Fibroblast of peridontal ligament (primary cell): ENCODE results near the gene CIT.

Source experiments
- DNase-seq: peaks from one replicate; pipeline ENCODE4 v3.0.0-alpha.2; 2010; ENCODE audit errors: extremely low read depth

Gene CIT

GRCh38 chr12:119803381-119803791 lies 73.7 kb downstream of the CIT start:
- DNase-seq = peak; percentile 83

DNA sequence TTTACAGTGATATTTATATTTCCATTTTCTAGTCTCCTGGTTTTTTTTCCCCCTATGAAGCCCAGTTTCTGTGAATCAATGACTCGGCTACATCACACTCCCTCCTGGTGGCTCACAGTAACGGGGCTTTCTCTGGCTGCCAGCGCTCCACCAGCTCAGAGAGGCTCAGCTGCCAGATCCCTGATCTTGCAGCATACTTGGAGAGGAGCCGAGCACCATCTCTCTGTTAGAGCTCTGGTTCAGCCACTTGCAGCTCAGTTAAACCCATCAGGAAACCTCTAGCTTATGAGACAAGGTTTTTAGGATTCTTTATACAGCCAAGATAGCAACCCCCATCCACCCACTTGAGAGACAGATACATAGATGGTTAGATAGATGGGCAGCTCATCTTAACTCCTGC lies 74.6 kb downstream of the CIT start:
- DNase-seq = peak; percentile 88

DNA sequence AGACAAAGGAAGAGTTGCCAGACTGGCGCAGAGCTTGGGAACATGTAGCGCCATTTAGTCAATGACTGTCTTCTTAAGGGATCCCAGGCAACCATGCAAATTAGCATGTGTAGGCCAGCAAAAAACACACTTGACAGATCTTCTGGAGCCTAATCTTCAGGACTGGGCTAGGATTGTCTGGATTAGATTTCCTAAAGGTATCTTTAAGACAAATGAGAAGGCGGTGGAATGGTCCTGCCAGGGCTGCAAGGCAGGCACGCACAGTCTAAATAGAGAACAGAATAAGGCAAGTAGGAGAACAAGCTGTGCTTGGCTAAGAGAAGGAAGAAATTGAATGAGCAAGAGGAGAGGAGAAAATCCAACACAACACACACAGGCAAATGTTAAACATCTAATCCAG lies 80.0 kb downstream of the CIT start:
- no peak for DNase-seq

GRCh38 chr12:119796292-119796691 lies 80.8 kb downstream of the CIT start:
- DNase-seq = no peak

DNA sequence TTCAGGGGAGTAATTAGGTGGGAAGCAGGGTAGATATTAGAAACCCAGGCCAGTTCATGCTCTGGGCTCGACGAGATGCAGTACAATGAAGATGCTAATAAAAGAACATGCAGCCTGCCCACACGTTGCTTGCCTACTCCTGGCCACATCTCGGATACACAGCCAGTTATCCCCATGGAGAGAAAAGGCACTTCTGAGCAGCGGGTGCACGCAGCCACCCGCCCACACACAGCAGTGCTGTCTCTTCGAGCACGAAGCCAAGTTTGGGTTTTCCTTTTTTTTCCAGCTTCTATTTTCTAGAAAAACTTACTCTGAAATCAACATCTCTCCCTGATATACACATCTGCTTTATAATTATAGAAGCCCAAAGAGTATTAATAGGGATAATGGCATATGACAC lies 85.7 kb downstream of the CIT start:
- no peak for DNase-seq

GRCh38 chr12:119788786-119789185 lies 88.3 kb downstream of the CIT start:
- DNase-seq = peak; percentile 40

DNA sequence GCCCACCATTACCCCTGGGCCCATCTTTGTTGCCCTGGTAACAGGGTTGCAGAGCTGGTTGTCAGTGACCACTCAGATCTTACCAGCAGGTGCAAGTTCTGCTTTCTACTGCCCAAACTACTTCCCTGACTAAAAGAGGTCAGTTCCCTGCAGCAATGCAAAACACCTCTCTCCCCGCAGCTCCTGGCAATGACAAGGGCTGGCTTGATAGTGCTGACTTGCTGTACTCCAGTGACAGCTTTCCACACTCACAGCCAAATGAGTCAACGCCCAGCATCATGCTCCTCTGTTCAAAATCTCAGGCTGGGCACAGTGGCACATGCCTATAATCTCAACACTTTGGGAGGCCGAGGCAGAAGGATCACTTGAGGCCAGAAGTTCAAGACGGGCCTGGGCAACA lies 90.6 kb downstream of the CIT start:
- DNase-seq = no peak

DNA sequence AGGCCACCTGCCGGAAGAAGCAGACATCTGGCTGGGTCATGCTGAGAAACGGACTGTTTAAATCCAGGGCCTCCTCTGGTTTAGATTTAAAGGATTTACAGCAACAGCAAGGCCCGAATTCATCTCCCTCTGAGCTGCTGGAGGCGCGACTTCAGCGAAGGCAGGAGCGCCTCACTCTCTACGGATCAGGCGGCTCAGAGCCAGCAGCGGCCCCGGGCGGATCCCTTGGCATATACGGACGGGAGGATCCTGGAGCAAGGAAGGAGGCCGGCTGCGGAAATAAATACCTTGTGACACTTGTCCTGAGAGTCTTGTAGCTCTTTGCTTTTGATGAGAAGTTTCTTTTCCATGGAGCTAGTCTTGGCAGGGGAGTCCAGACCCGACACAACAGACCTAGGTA lies 92.4 kb downstream of the CIT start:
- DNase-seq = no peak

DNA sequence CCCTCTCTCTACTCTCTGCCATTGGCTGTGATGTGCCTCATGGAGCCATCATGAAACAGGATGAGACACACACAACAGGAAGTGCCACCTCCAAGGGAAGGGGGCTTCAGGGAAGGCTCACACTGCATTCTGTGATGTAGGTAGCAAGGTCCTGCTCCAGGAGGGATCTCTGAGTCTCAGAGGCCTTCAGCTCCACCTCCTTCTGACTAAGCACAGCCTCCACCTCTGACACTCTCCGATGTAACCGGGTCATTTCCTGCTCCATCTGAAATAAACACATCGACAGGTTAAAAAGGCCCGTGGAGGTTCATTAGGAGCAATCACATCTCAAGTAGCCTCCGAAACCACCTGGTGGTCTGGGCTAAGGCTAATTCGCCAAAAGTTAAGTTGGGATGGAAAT lies 93.3 kb downstream of the CIT start:
- DNase-seq = no peak

- DNase-seq = no peak
Measured at GRCh38 chr12:119781804-119782203, 95.3 kb downstream of the CIT start.

DNA sequence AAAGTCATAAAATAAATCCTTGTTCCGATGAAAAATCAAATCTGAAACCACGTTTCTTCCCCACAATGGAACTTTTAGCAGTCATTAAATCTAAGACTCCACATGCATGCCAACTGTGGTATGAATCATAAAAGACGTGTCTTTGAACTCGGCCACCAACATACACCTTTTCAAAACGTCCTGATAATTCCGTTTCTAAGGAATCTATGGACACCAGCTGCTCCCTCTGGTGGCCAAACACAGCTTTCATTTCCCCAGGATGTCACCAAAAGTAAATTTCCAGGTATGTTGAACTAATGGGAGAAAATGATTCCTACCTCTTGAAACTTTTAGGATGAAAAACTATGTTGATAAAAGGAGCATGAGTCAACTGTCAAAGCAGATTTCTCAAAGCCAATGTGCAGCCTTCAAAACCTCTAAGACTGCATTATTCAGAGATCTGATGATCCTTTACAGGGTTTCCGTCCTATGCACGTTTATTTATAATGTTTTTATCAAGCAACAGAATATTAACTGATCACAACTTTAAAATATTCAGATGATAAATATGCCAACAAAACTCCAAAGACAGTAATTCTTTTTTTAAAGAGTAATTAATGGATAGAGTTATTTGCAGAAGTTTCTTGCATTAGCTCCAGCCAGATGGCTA lies 96.2 kb downstream of the CIT start:
- DNase-seq = peak; percentile 63

GRCh38 chr12:119775246-119775895 lies 101.7 kb downstream of the CIT start:
- no peak for DNase-seq

DNA sequence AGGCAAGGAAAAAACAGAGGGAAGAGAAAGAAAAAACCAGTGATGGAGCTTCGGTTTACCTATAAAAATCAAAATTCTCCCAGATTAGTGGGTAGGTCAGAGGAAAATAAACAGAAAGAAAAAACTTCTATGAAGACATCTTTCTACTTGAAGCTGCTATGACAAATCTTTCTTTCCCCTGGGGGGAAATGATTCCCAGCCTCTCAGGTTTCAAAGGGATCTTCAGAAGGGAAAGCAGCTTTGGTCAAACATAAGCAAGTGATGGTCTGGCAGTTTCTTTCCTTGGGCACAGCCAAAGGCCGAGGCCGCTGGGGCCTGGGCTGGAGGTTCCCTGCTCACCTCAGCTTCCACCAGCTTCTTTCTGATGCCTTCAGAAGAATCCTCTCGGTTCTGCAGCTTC lies 104.7 kb downstream of the CIT start:
- peak; percentile 42 for DNase-seq

GRCh38 chr12:119770146-119770545 lies 107.0 kb downstream of the CIT start:
- DNase-seq = no peak

DNA sequence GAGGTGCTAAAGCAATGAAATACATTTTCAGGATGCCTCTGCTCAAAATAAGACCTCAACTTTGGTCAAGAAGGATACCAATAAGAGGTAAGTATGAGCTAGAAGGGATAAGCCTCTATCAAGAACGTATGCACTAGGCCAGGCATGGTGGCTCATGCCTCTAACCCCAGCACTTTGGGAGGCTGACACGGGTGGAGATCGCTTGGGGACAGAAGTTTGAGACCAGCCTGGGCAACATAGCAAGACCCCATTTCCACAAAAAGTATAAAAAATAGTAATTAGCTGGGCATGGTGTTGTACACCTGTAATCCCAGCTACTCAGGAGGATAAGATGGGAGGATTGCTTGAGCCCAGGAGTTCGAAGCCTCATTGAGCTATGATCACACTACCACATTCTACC lies 114.5 kb downstream of the CIT start:
- no peak for DNase-seq

DNA sequence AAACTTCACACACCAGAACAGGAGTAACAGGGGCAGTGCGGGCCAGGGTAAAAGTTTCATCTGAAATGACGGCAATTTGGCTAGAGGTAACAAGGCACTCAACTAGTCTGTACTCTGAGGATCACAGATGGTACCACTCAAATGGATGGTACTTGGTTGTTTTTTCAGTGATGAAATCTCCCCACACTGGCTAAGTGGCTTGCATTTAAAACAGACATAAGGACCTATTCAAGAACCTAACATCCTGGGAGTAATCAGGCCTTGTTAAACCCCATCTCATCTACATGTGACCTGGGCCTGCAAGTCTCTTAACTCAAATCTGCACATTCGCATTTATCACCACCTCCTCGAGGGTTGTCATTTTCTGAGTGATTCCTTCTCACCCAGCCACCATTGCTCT lies 118.4 kb downstream of the CIT start:
- DNase-seq = no peak

- DNase-seq = no peak
Measured at GRCh38 chr12:119758234-119758633, 118.9 kb downstream of the CIT start.

DNA sequence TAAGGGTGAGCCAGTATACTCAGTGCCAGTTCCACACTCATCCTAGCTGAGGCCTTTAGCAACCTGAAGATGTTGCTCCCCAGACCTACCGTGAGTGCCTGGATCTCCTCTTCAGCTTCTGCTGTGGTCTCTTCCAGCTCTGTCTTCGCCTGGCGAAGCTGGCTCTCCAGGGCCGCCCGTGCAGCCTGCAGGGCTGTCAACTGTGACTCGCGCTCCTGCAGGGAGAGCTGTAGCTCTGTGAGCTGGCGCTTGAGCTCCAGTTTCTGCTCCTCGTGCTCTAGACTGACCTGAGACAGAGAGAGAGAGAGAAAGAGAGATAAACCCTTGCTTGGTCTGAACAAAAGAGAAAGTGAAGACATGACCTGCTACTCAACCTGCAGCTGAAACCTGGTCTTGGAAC lies 125.2 kb downstream of the CIT start:
- DNase-seq = no peak

DNA sequence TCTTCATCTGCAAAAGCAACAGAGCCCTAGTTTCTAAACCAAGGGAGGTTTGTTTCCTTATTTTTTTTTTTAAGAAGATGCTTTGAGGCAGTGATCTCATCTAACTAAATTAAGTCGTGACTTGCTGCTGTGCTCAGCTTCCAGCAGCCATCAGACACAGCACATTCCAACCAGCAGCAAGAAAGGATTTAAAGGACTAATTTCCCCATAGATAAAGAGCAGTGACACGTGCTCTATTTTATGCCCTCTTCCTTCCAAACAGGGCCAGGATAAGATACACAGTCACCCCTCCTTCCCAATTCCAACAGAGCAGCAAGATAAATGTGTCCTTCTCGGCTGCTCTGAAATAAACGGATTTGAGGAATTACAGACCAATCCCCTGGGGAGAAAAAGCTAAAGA lies 127.5 kb downstream of the CIT start:
- peak; percentile 33 for DNase-seq

- DNase-seq = no peak
Measured at GRCh38 chr12:119748497-119748896, 128.6 kb downstream of the CIT start.

DNA sequence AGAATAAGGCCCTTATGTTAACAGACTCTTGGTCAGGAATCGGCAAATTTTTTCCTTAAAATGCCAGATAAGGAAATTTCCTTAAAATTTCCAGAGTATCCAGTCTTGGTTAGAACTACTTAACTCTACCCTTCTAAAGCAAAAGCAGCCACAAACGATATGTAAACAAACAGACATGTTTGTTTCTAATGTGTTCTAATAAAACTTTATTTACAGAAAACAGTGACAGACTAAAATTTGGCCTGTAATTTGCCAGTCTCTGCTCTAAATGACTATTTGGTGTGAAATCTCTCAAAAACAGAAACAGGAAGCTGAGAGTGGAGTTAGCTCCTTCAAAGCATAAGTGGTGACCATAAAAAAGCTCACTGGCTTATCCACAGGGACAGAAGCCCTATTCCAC lies 131.0 kb downstream of the CIT start:
- no peak for DNase-seq

DNA sequence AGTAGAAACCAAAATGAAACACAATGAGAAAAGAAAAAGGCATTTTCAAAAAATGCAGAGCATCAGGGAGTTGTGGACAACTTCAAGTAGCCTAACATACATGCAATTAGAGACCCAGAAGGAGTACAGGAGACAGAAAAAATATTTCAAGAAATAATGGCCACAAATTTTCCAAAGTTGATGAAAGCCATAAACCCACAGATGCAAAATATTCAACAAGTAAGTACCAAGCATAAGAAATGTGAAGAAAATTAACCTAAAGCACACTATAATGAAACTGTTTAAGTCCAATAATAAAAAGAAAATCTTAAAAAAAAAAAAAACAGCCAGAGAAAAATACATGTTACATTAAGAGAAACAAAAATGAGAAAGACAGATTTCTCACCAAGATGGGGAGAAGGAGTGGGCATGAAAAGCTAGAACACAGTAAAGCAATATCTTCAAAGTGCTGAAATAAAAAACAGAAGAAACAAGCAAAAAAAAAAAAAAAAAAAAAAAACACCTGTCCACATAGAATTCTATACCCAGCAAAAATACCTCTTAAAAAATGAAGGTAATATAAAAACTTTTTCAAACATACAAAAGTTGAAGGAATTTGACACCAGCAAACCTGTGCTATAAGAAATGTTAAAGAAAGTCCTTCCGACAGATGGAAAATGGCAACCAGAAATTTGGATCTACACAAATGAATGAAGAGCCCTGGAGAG lies 132.1 kb downstream of the CIT start:
- DNase-seq = no peak

- DNase-seq = no peak
Measured at GRCh38 chr12:119742700-119743099, 134.4 kb downstream of the CIT start.
